NCI-H510A (cell line): Measurements from ENCODE around the gene TBC1D21.

Experiments
- DNase-seq: peaks from one replicate; lab custom pipeline; 2025; lab: John Stamatoyannopoulos, UW

The TBC1D21 gene

DNA sequence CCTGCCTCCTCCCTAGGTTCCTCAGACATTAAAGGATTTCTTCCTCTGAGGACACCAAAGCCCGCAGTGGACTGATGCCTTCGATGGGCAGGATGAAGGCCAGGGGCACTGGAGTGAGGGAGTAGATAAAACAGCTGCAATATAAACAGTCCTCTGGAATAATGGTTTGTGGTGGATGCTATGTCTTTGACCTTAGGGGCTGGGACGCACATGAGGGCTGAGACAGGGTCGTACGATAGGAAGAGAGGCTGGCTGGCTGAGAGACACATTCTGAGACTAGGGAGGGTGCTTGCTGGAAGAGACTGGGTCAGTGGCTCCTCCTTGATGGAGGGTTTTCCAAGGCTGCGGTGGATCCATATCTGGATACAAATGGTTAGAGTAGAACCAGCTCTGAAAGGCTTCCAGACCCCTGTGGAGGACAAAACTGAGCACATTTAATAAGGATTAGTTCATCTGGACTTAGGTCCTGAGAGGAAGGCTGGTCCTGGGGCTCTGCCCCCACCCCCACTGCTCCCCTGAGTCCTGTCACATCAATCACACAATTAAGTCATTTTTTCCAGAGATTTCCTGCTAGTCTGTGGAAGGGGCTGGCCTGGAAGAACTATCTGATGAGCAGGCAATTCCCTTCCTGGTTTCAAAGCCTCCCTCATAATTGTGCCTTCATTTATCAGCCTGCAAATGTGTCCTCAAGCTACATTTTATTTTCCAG is 15.8 kb downstream of the TBC1D21 start:
- no peak for DNase-seq

DNA sequence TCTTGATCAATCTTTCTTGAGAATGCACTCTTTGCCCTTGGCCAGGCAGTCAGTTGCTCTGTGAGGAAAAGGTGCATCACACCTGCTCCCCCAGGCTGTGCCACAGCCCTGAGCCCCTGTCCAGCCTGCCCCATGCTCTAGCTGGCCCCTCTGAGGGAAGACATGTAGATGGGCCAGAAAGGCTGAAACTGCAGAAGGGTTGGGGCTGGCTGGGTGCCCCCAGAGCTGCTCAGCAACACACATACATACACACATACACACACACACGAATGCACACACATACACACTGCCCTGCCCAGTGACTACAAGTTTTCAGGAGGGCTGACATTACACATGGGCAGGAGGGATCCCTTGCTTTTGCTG is 16.4 kb downstream of the TBC1D21 start:
- no peak for DNase-seq

GRCh38 chr15:73891328-73892315 is 18.3 kb downstream of the TBC1D21 start:
- no peak for DNase-seq

DNA sequence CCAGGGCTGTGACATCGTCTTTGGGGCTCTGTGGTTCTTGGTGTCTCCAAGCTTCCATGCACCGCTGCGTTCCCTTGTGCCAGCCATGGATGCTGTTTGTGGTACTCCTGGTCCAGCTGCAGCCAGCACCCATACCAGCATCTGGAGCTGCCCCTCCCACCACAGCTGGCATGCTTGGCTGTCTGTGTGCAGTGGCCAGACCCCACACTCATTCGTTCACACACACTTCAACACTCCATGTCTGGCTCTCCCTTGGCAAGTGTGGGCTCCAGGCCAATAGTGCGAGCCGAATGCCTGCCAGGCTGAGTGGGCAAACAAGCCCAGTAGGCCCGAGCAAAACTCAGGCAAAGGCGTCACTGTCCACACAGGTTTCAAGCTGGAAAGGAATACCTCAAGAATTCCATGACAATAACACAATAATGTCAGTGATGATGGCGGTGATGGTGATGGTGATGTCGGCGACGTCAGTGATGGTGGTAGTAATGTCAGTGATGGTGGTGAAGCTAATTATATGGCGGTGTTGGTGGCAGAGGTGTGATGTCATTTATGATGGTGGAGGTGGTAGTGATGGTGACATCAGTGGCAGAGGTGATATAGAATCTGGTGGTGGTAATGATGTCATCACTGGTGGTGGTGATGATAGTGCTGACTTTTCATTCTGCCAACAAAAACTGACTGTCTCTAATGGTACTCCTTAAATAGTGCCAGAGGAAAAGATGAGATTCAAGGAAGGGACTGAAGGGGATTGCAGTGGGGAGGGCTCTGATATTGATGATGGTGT is 19.3 kb downstream of the TBC1D21 start:
- no peak for DNase-seq

GRCh38 chr15:73894133-73894814 is 20.9 kb downstream of the TBC1D21 start:
- DNase-seq: no peak

DNA sequence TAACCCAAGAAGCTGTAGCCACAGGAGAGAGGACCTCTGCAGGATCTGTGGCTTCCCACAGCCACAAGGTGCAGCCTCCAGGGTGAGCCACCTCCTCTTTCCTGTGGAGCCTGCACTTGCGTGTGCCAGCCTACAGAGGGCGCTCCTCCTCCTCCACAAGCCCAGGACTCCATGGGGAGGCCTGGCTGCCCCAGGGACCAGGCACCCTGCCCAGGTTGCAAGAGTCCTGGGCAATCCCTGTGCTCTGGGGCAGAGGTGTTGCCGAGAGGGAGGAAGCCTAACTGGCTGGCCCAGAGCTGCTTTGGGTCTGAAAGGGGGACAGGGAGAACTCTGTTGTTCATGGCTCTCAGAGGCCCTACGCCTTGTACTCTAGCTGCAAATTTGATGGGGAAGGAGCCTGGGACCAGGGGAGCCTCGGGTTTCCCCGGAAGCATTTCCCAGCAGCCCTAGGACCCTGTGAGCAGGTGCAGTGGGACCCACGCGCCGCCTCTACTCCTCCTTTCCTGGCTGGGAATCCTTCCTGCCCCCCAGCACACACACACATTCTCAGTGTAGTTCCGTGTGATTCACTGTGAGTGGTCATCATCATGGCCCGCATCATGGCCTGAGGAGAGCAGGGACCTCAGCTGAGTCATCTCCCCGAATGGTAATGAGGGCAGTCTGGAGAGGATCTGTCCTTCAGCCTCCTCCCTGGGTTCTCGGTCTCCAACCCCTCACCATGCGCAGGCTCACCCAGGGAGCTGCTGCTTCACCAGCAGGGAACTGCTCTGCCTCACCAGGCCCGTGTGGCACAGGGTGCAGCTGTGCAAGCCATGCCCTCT is 24.3 kb downstream of the TBC1D21 start:
- DNase-seq: no peak

DNA sequence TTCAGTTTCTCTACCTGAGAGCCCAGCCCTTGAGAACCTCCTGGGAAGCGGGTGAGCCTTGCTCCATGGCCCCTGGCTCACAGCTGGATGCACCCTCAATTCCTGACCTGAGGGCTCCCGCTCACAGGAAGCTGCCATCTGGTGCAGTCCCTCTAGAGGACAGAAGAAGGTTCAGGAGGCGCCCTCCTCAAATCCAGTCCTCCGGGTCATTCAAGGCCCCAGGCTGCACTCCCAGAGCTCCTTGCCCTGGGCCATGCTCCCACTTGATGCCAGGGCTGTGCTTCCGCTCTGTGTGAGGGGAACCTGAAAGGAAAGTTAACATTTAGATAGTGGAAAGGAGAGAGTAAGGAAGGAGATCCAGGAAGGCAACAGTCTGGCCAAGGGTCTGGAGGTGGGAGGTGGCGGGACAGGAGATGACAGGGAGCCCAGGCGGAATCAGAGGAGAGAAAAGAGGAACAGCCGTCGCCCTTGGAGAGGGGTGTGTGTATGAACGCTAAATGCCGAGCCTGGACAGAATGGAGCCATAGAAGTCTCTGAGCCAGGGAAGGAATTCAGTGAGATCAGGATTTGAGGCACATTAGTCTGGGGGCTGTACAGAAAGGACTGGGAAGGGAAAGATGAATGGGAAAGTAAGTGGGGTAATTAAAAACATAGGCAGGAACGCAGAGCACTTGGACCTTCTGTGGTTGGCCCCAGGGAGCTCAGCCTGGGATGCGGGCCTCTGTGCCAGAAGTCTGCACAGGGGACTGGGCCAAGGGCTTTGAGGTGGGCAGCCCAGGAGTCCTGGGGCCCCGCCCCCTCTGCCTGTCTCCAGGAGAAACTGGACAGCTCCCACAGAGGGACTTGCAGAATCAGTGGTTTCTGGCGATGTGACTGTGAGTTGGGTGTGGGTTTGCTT is 26.1 kb downstream of the TBC1D21 start:
- DNase-seq: no peak

DNA sequence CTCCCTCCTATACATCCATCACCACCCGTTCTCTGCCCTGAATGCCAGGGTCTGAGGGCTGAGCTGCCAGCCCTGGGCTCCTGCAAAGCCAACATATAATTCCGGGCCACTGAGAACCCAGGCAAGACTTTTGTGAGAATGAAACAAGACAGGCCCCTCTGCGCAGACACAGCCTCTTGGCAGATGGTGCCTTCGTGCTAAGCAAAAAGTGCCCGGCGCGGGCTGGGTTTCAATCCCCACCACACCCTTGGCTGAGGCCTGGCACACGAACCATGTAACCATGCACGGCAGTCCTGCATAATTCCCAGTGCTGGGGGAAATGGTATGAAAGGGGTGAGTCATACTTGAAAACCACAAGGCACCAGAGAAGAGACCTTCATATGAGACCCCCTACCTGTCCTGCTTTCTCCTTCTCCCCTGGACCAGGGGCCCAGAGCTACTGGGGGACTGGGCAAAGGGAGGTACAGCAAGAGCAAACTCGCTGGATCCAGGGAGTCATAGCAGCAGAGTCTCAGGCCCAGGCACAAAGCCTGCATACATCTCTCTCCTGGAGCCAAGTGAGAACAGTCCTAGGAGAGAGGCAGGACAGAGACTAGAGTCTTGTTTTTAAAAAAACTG is 26.8 kb downstream of the TBC1D21 start:
- DNase-seq: no peak

DNA sequence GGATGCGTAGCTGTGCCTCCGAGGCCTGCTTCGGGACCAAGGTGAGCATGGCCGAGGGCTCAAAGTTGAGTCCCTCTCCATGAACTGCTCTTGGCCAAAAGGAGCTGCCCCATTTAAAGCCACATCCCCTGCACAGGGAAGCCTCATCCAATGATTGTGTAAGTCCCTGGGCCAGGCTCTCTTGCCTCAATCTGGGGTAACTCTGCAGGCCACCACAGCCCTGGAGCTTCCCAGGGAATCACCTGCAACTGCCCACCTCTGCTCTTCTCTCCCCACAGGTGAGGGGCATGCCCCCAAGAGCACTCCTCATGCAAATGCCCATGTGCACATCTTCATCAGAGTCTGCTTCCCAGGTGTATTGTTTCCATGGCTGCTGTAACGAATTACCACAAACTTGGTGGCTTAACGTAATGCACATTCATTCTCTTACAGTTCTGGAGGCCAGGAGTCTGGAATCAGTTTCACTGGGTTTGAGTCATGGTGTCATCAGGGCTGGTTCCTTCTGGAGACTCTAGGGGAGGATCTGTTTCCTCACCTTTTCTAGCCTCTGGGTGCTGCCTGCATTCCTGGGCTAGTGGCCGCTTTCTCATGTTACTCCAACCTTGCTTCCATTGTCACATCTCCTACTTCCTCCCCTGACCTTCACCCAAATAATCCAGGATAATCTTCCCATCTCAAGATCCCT is 27.9 kb downstream of the TBC1D21 start:
- no peak for DNase-seq

GRCh38 chr15:73902121-73903020 is 29.0 kb downstream of the TBC1D21 start:
- no peak for DNase-seq

- no peak for DNase-seq
Measured at GRCh38 chr15:73904026-73904815, 30.9 kb downstream of the TBC1D21 start.

DNA sequence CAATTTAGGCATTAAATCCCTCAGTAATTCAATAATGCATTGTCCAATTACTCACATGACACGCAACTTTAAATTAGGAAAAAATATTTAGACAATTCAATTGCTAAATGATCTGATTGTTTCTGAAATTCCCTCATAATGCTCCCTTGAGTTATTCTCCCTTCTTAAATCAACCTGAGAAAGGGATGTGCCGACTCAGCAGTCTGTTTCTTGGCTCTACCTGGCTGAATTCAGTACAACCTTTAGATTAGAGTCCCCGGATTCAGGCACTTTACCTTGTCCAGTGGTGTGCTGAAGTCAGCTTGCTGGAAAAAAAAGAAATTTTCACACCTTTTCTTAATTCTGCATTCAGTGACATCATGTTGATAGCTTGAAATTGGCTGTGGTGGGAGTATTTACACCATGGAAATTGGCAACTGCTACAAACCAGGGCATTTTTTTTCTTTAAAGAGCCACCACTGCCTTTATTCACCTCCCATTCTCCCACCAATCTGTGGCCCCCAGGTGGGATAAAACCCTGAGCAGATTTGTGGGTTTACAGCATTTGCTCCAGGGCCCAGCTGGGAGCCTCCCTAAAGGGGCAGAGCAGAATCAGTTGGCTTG is 32.0 kb downstream of the TBC1D21 start:
- DNase-seq: no peak

DNA sequence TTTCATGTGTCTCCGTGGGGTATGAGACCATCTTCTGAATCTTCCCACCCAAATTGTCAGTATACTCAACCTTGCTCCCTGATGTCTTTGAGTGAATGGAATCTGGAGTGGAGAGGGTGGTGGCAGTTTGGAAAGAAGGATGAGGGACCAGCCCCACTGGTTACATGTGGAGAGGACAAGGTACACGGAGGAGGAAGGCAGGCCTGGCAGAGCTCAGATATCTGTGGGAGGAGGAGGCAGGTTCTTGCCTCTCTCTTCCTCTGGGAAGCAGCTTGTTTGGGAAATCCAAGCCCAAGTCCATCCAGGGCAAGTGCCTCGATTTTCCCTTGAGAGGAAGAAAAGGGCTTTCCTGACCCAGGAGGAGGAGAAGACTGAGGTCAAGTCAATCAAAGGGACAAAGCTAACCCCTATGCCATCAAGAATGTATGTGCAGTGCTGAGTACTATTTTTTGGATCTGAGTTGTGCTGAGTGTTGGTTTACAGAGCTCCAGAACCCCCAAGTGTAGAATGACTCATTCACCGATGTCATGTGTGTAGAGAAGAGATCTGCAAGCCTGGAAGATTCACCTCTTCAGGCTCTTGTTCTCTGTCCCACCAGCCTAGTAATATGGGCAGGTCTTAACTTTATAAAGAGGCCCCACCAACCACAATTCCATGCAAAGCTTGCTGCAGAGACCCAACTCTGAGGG is 33.1 kb downstream of the TBC1D21 start:
- no peak for DNase-seq

DNA sequence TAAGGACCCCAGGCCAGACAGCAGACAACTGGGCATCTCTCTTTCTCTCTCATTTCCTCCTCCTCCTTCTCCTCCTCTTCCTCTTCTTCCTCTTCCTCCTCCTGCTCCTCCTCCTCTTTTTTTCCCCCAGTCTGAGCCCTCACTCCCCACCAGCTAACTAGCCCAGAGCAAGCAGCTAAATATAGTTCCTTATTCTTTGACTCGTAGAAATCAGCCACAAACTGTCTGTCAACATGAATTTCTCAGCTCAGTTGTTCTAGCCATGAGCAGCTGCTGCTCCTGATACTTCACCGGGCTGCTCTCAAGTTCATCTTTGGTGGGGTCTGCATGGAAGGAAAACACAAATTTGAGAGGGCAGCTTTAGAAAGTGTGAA is 33.7 kb downstream of the TBC1D21 start:
- DNase-seq: no peak

GRCh38 chr15:73908030-73908821 is 34.9 kb downstream of the TBC1D21 start:
- DNase-seq: no peak
